K562 (cell line): Measurements from ENCODE around the gene ADCYAP1. TPM values are rescaled to one million over a fixed set of nuclear protein-coding genes. Genes with fewer than 3 reads are reported as not detected.

ENCODE experiments used
- ATAC-seq: fragments of 200-7000 bp; cut with Tn5 transposase; 3 replicates; pipeline ENCODE4 v1.9.1; 2020; ENCODE audit warnings: moderate library complexity
- BruUV-seq: library from RNA; stranded (reverse); fragments of 400-500 nt; replicated peaks from 2 replicates; lab custom pipeline; 2021; lab: Mats Ljungman, UMichigan
- CTCF ChIA-PET: fragments of 300-600 bp; formaldehyde crosslinking; extraction: SDS; loops from one replicate; lab custom pipeline; 2021; ENCODE audit warnings: low intra/inter-chr PET ratio; lab: Yijun Ruan, JAX
- POLR2A ChIA-PET: fragments of 300-600, 350-650 bp; sonication (Branson Sonifier 250); formaldehyde crosslinking; extraction: SDS; loops from one replicate; lab custom pipeline; 2021; ENCODE audit warnings: antibody characterized with exemption, inconsistent platforms; lab: Yijun Ruan, JAX
- DNase-seq, 4 experiments: peaks; one replicate each; pipeline versions ENCODE4 v3.0.0 to v3.0.0-alpha.2; 2011 to 2018; ENCODE audit warnings: low spot score in 3 of 4, mixed read lengths in 3 of 4; ENCODE audit errors: extremely low read depth in 1 of 4
- FAIRE-seq: peaks from 2 replicates; lab custom pipeline; 2011; peaks lifted over from hg19 to GRCh38; lab: Jason Lieb, UNC
- H2AFZ ChIP-seq: 2 replicates; pipeline ENCODE4 v1.6.0; 2011; ENCODE audit warnings: low read depth, low read length, control low read depth, inconsistent platforms
- H3K27ac ChIP-seq: fragments of 200-600 bp; 3 replicates; pipeline ENCODE4 v1.8.0; 2011; ENCODE audit warnings: low read depth, mild to moderate bottlenecking, control low read depth, inconsistent platforms, low read length, moderate library complexity, mixed read lengths; ENCODE audit errors: extremely low read depth
- H3K27me3 ChIP-seq, 2 experiments: fragments of 300-600 bp in 1 of 2; 2 replicates in 1 of 2; 3 replicates in 1 of 2; pipeline versions ENCODE4 v1.6.0 to v1.8.0; 2011; ENCODE audit warnings: inconsistent platforms in 2 of 2, low read length in 2 of 2, mild to moderate bottlenecking in 1 of 2, mixed read lengths in 1 of 2, moderate library complexity in 1 of 2; ENCODE audit not compliant: control insufficient read depth in 2 of 2, insufficient read depth in 2 of 2
- H3K36me3 ChIP-seq: fragments of 300-600 bp; 3 replicates; pipeline ENCODE4 v1.8.0; 2011; ENCODE audit warnings: mild to moderate bottlenecking, low read length, inconsistent platforms; ENCODE audit not compliant: control insufficient read depth, insufficient read depth
- H3K4me1 ChIP-seq, 2 experiments: fragments of 200-600 bp in 1 of 2; replicated peaks in 1 of 2; 2 replicates in 1 of 2; 3 replicates in 1 of 2; pipeline versions ENCODE4 v1.5.1 to v1.8.0; 2011; ENCODE audit warnings: inconsistent platforms in 2 of 2, low read length in 2 of 2, mild to moderate bottlenecking in 1 of 2, mixed read lengths in 1 of 2, moderate library complexity in 1 of 2; ENCODE audit not compliant: control insufficient read depth in 2 of 2, insufficient read depth in 2 of 2
- H3K4me2 ChIP-seq: 2 replicates; pipeline ENCODE4 v1.6.1; 2011; ENCODE audit warnings: low read length, control low read depth, inconsistent platforms, mixed read lengths; ENCODE audit not compliant: insufficient read depth
- H3K4me3 ChIP-seq: fragments of 200-600 bp; sonication (generic), shearing (Covaris generic); 2 replicates; pipeline ENCODE4 v1.5.1; 2016; ENCODE audit warnings: control low read depth, inconsistent platforms
- H3K79me2 ChIP-seq: fragments of 200-600 bp; 3 replicates; pipeline ENCODE4 v1.8.0; 2011; ENCODE audit warnings: low read length, inconsistent platforms; ENCODE audit not compliant: control insufficient read depth, insufficient read depth
- H3K9ac ChIP-seq, 2 experiments: 2 replicates each; pipeline versions ENCODE4 v1.6.0 to v1.6.1; 2011; ENCODE audit warnings: low read depth in 2 of 2, low read length in 2 of 2, control low read depth in 1 of 2, inconsistent platforms in 1 of 2, mild to moderate bottlenecking in 1 of 2, mixed read lengths in 1 of 2; ENCODE audit not compliant: insufficient read depth in 1 of 2
- H3K9me1 ChIP-seq: one replicate; pipeline ENCODE4 v1.6.0; 2011; ENCODE audit warnings: inconsistent platforms, mild to moderate bottlenecking, low read length, moderate library complexity; ENCODE audit not compliant: control insufficient read depth, insufficient read depth
- H3K9me3 ChIP-seq: replicated peaks from 2 replicates; pipeline ENCODE4 v1.5.1; 2011; ENCODE audit warnings: low read depth, low read length, inconsistent platforms; ENCODE audit not compliant: control insufficient read depth, insufficient read depth
- H4K20me1 ChIP-seq: replicated peaks from 2 replicates; pipeline ENCODE4 v1.6.1; 2011; ENCODE audit warnings: low read length, inconsistent platforms, mixed read lengths; ENCODE audit not compliant: control insufficient read depth, insufficient read depth
- DEAF1 ChIP-seq: fragments of 450-650 bp; formaldehyde crosslinking; IDR thresholded peaks from 2 replicates; pipeline ENCODE4 v1.4.0; 2020; ENCODE audit warnings: mild to moderate bottlenecking, moderate library complexity
- EGR1 ChIP-seq: fragments of 450-650 bp; conservative IDR thresholded peaks from 2 replicates; pipeline ENCODE4 v1.6.1; 2017; ENCODE audit warnings: mild to moderate bottlenecking
- ESRRA ChIP-seq: fragments of 450-650 bp; IDR thresholded peaks from 2 replicates; pipeline ENCODE4 v1.6.1; 2014; ENCODE audit warnings: low read depth, mild to moderate bottlenecking, moderate library complexity, borderline replicate concordance
- FOXK1 ChIP-seq: sonication (generic); formaldehyde crosslinking; IDR thresholded peaks from 2 replicates; pipeline ENCODE4 v1.8.0; 2022; ENCODE audit warnings: missing genetic modification reagents, mild to moderate bottlenecking, borderline replicate concordance
- GATAD2B ChIP-seq: fragments of 450-650 bp; IDR thresholded peaks from 2 replicates; pipeline ENCODE4 v1.6.1; 2017; ENCODE audit warnings: mild to moderate bottlenecking, borderline replicate concordance
- HCFC1 ChIP-seq: IDR thresholded peaks from 2 replicates; pipeline ENCODE4 v1.6.1; 2012; ENCODE audit warnings: low read depth, low read length, improper control_type of control experiment
- IFI16 ChIP-seq: fragments of 250-450 bp; sonication (Bioruptor Pico); IDR thresholded peaks from 2 replicates; pipeline ENCODE4 v2.1.2; 2022; ENCODE audit warnings: mild to moderate bottlenecking, inconsistent platforms
- KDM2B ChIP-seq: fragments of 250-450 bp; sonication (Bioruptor Pico); IDR thresholded peaks from 2 replicates; pipeline ENCODE4 v1.8.0; 2021; ENCODE audit warnings: mild to moderate bottlenecking, moderate library complexity
- PRPF4 ChIP-seq: fragments of 200-400 bp; formaldehyde crosslinking; IDR thresholded peaks from one replicate; pipeline ENCODE4 v1.6.1; 2017; ENCODE audit warnings: low read length, low read depth, mild to moderate bottlenecking; ENCODE audit not compliant: insufficient read depth, poor library complexity, severe bottlenecking
- RCOR1 ChIP-seq, 2 experiments: IDR thresholded peaks; 2 replicates each; pipeline ENCODE4 v1.6.1; 2012; ENCODE audit warnings: low read depth in 2 of 2, low read length in 2 of 2, borderline replicate concordance in 1 of 2, improper control_type of control experiment in 1 of 2
- SREBF2 ChIP-seq: sonication (generic); formaldehyde crosslinking; IDR thresholded peaks from 2 replicates; pipeline ENCODE4 v1.4.0; 2020; ENCODE audit warnings: mild to moderate bottlenecking, missing genetic modification reagents
- ZNF143 ChIP-seq: sonication (generic); formaldehyde crosslinking; IDR thresholded peaks from 2 replicates; pipeline ENCODE4 v1.9.0; 2022; ENCODE audit warnings: mild to moderate bottlenecking, missing genetic modification reagents
- WGBS: fragments of 100-300 bp; shearing (Covaris generic); methylation state at CpG from one replicate; pipeline ENCODE4 v1.1.6; 2016; ENCODE audit warnings: low coverage, mixed read lengths; ENCODE audit not compliant: insufficient coverage; ENCODE audit errors: missing lambda C conversion rate; 5-methylcytosine and 5-hydroxymethylcytosine counted together
- in situ Hi-C: fragments of 300-500 bp; cut with MboI; formaldehyde crosslinking; loops from 4 replicates; pipeline ENCODE4 v1.15.0; 2018; ENCODE audit warnings: inconsistent platforms, mixed read lengths
- intact Hi-C: fragments of 100-400 bp; cut with micrococcal nuclease; formaldehyde crosslinking; loops from 2 replicates; pipeline ENCODE4 v1.14.2; 2022
- polyA plus RNA-seq, 8 experiments: library from polyadenylated mRNA; depleted of rRNA in 4 of 8; stranded (reverse) in 5 of 8; unstranded in 3 of 8; fragments of >200 nt; fragmentation: Nextera tagmentation in 2 of 8; fragmentation: Illumina TruSeq in 1 of 8; extraction: Ambion mirVana in 2 of 8; extraction: Trizol in 1 of 8; gene quantifications; 2 replicates each; pipeline versions ENCODE4 v1.2.1 to v1.2.3, GENCODE V29; 2011 to 2014; ENCODE audit warnings: inconsistent platforms in 1 of 8, missing spikeins in 1 of 8
- total RNA-seq, 7 experiments: library from RNA; depleted of rRNA in 6 of 7; stranded (reverse); fragments of >200 nt in 6 of 7; fragmentation: Illumina TruSeq in 2 of 7; extraction: Trizol in 2 of 7; gene quantifications; 2 replicates each; pipeline versions ENCODE4 v1.2.1 to v1.2.3, GENCODE V29; 2011 to 2021; ENCODE audit warnings: low replicate concordance in 1 of 7

ADCYAP1 gene
- total and polyA plus RNA-seq, 9 of the 15 experiments (the other 6 are each of a cell fraction or from before 2014, with no cell fraction given) = 0.03 TPM; not detected in 8

- ChIA-PET POLR2A (no interaction called here), CTCF (no interaction called here)
- TF ChIP-seq IFI16 (CRISPR knock-in tag) (no peak), EGR1 (no peak), ZNF143 (CRISPR knock-in tag) (no peak), FOXK1 (CRISPR knock-in tag) (no peak), KDM2B (CRISPR knock-in tag) (no peak), HCFC1 (no peak), SREBF2 (CRISPR knock-in tag) (no peak), RCOR1 (IDR thresholded peaks at IDR 0.05; ENCODE audit: borderline replicate concordance in 1 of 2, low read depth in 2 of 2, low read length in 2 of 2) (no peak), ESRRA (no peak), DEAF1 (CRISPR knock-in tag) (no peak), GATAD2B (no peak), PRPF4 (no peak)
- intact Hi-C loops = no loop called here
- H3K4me2 ChIP-seq = no peak overlapping the region
- no peaks in the 10 kb centered on the region for H3K79me2 ChIP-seq
- H3K9me1 ChIP-seq = no peaks in the 10 kb centered on the region
- no peaks in the 10 kb centered on the region for H3K4me1 ChIP-seq
- H3K27me3 ChIP-seq = peaks cover 8 to 16% of the 10 kb centered on the region in 2 experiments; a peak in 4 of 5 replicates
- no peaks in the 10 kb centered on the region for H3K36me3 ChIP-seq
- H4K20me1 ChIP-seq = no peaks in the 10 kb centered on the region
- BruUV-seq = no TSS peak
- H2AFZ ChIP-seq = no peak overlapping the region
- no peak overlapping the region for H3K9ac ChIP-seq
- FAIRE-seq (no peak), ATAC-seq (no peak), DNase-seq (no peak)
- no peaks in the 10 kb centered on the region for H3K9me3 ChIP-seq
- in situ Hi-C loops = no loop called here
- no peak overlapping the region for H3K4me3 ChIP-seq
- H3K27ac ChIP-seq = no peak overlapping the region
- 0% methylated on average over 4 of the region's 4 CpGs for WGBS
These were observed 35.3 kb downstream of the ADCYAP1 start for GRCh38 chr18:939958-940357.
